Activated CD4-positive, alpha-beta T cell treated with anti-CD3 and anti-CD28 coated beads for 1 hour (primary cell): ENCODE data around the gene USP7.
"Not testable (repeated sequence)": the region's sequence is repeated elsewhere in the genome, so short reads cannot be mapped to it uniquely, and the experiment has no call there.

ENCODE experiments used
- DNase-seq: peaks from one replicate; pipeline ENCODE4 v3.0.0-alpha.2; 2020

The USP7 gene

GRCh38 chr16:8920645-8921346, 42.9 kb downstream of the USP7 start:
- DNase-seq: no peak

- DNase-seq: no peak
Observed at GRCh38 chr16:8919934-8920462, 43.7 kb downstream of the USP7 start.

- no peak for DNase-seq
Observed at GRCh38 chr16:8919089-8919933, 44.4 kb downstream of the USP7 start.

- DNase-seq: not testable (repeated sequence)
Observed at GRCh38 chr16:8917336-8917735, 46.4 kb downstream of the USP7 start.

- DNase-seq: no peak
Observed at GRCh38 chr16:8916541-8917225, 47.0 kb downstream of the USP7 start.

GRCh38 chr16:8915722-8916301, 47.9 kb downstream of the USP7 start:
- DNase-seq: no peak

- no peak for DNase-seq
Observed at GRCh38 chr16:8914098-8914497, 49.6 kb downstream of the USP7 start.

- DNase-seq: no peak
Observed at GRCh38 chr16:8912793-8913192, 50.9 kb downstream of the USP7 start.

- no peak for DNase-seq
Observed at GRCh38 chr16:8910811-8911210, 52.9 kb downstream of the USP7 start.

GRCh38 chr16:8908810-8909468, 54.8 kb downstream of the USP7 start:
- DNase-seq: no peak

GRCh38 chr16:8907096-8907495, 56.6 kb downstream of the USP7 start:
- no peak for DNase-seq

- no peak for DNase-seq
Observed at GRCh38 chr16:8905795-8906591, 57.7 kb downstream of the USP7 start.

GRCh38 chr16:8905168-8905762, 58.4 kb downstream of the USP7 start:
- DNase-seq: no peak

GRCh38 chr16:8904018-8904430, 59.7 kb downstream of the USP7 start:
- DNase-seq: no peak

- DNase-seq: no peak
Observed at GRCh38 chr16:8903004-8903403, 60.7 kb downstream of the USP7 start.

- no peak for DNase-seq
Observed at GRCh38 chr16:8901320-8901861, 62.3 kb downstream of the USP7 start.

- no peak for DNase-seq
Observed at GRCh38 chr16:8900343-8900742, 63.4 kb downstream of the USP7 start.

- DNase-seq: no peak
Observed at GRCh38 chr16:8899709-8900317, 63.9 kb downstream of the USP7 start.

GRCh38 chr16:8898660-8899318, 64.9 kb downstream of the USP7 start:
- no peak for DNase-seq
